NCI-H774 (cell line): ENCODE results near the gene TLX2.
A peak's percentile ranks its signal among the peaks of the same experiment; 100 is the strongest.
"Not testable (repeated sequence)": the region's sequence is repeated elsewhere in the genome, so short reads cannot be mapped to it uniquely, and the experiment has no call there.

Source experiments
- DNase-seq: peaks from one replicate; lab custom pipeline; 2025; lab: John Stamatoyannopoulos, UW

The TLX2 gene

DNA sequence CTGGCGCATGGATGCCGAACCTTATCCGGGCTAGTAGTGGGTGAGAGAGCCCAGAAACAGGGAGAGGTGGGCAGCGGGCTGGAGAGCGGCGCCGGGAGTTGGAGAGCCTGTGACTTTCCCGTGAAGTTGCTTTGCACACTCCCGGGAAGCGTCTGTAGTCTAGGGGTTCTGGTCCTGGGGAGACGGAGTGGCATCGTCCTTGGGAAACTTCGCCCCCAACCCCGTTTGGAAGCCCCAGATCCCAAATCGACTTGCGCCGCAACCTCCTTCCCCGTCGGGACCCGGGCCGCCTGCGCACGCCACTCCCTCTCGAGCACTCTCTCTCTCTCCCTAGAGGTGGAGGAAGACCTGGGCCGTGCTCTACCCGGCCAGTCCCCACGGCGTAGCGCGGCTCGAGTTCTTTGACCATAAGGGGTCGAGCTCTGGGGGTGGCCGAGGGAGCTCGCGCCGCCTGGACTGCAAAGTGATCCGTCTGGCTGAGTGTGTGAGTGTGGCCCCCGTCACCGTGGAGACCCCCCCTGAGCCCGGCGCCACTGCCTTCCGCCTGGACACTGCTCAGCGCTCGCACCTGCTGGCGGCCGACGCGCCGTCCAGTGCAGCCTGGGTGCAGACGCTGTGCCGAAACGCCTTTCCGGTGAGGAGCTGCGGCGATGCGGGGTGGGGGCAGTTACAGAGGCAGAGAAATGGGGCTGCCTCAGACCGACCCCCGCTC is 40.7 kb downstream of the TLX2 start:
- DNase-seq = peak; percentile 19

DNA sequence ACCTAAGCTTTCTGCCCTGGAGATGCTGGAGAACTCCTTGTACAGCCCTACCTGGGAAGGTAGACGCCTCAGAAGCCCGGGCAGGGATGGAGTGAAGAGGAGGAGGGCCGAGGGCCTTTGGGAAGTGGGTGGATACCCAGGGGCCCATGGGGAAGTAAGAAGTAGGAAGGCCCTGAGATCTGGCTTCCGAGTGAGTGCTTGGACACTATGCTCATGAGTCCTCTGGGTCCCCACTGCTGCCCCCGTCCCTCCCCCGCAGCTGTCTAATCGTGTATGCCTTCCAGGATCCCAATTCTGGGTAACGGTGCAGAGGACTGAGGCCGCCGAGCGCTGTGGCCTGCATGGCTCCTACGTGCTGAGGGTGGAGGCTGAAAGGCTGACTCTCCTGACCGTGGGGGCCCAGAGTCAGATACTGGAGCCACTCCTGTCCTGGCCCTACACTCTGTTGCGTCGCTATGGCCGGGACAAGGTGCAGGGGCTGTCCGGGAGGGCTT is 41.4 kb downstream of the TLX2 start:
- DNase-seq = no peak

- DNase-seq = no peak
These were observed 41.9 kb downstream of the TLX2 start for GRCh38 chr2:74556159-74556558.

GRCh38 chr2:74556831-74557370 is 42.7 kb downstream of the TLX2 start:
- DNase-seq = no peak

DNA sequence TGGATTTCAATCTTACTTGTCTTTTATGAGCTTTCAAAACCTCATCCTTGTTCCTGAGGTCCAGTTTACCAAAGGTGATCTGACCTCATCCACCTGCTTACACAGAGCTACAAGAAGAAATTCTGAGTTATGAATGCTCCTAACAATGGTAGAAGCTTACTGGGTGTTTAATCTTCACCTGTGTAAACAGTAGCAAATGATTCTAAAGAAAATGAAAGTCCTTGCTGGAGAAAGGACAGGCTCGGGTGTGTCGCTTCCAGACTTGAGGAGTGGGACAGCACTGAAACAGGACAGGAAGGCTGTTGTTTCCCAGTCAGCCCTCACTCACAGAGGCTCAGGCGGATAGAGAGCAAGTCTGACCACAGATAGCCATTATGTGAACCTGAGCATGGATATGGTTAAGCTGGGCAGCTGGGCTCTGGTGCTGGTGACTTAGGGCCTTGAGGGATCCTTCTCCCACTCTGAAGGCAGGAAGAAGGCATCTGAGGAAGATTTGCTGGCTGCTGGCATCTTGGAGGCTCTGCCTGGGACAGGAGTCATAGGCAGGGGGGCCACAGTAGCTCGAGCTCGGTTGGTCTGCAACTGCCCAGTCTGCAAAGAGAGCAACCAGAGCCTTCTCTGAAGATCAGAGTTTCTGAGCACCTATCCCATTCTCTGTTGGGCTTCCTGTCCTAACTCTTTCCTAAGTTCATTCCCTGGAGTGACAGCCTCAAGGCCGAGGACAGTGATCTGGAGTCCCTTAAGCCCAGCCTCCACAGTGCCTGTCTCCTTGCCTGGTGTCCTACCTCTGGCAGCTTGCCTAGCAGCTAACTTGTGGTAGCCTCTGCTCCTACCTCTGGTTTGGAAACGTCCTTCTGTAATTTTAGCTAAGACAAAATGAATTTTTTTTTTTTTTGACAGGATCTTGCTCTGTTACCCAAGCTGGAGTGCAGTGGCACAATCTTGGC is 44.3 kb downstream of the TLX2 start:
- no peak for DNase-seq

GRCh38 chr2:74559912-74560311 is 45.7 kb downstream of the TLX2 start:
- no peak for DNase-seq

DNA sequence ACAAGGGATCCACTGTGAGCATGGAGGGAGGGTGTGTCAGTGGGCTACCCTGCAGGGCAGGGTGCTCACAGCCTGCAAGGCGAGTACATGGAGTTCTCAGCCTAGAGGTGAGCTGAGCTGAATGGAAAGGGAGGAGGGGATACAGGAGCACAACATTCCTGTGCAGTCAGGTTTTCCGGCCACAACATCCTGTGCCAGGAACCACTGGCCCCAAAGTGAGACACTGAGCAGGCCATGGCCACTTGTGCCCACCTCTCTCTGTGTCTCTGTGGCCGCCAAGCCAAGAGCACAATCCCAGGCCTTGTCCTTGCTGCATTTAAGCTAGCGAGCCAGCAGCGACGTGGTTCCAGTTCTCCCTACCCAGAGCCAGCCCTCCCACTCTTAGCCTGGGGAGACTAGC is 46.3 kb downstream of the TLX2 start:
- no peak for DNase-seq

DNA sequence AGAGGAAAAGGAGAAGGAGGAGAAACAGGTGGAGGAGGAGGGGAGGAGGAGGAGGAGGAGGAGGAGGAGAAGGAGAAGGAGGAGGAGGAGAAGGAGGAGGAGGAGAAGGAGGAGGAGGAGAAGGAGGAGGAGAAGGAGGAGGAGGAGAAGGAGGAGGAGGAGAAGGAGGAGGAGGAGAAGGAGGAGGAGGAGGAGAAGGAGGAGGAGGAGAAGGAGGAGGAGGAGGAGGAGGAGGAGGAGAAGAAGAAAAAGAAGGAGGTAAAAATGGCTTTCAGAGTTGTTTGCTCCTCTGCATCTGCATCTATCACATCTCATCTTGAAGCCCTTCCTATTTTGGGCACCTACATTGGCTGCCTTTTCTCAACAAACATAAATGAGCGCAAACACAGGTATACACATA is 46.8 kb downstream of the TLX2 start:
- not testable (repeated sequence) for DNase-seq

GRCh38 chr2:74562126-74562775 is 48.0 kb downstream of the TLX2 start:
- DNase-seq = no peak

GRCh38 chr2:74564222-74564621 is 50.0 kb downstream of the TLX2 start:
- no peak for DNase-seq

GRCh38 chr2:74566076-74566753 is 52.0 kb downstream of the TLX2 start:
- no peak for DNase-seq

GRCh38 chr2:74566754-74567085 is 52.5 kb downstream of the TLX2 start:
- no peak for DNase-seq
